GM23338 (cell line): ENCODE measurements around the gene PRSS23.

Experiments used
- CREB1 ChIP-seq: fragments of 250-450 bp; sonication (Bioruptor Pico); IDR thresholded peaks from 2 replicates; pipeline ENCODE4 v1.5.0; 2020; ENCODE audit warnings: low read depth, mild to moderate bottlenecking, moderate library complexity
- CTCF ChIP-seq, 2 experiments: fragments of 200-600 bp in 1 of 2; sonication (generic) in 1 of 2; conservative IDR thresholded peaks; 2 replicates each; pipeline versions ENCODE4 v1.5.1 to v1.6.1; 2016 to 2017; ENCODE audit warnings: antibody characterized with exemption in 2 of 2, low read depth in 2 of 2, mild to moderate bottlenecking in 2 of 2, moderate library complexity in 1 of 2
- ETS1 ChIP-seq: IDR thresholded peaks from 2 replicates; pipeline ENCODE4 v1.6.1; 2016; ENCODE audit warnings: antibody characterized with exemption
- EZH2 ChIP-seq: fragments of 200-600 bp; sonication (generic); IDR thresholded peaks from one replicate; pipeline ENCODE4 v1.8.0; 2017; ENCODE audit warnings: antibody characterized with exemption, mild to moderate bottlenecking, low read depth; ENCODE audit not compliant: unreplicated experiment
- JUNB ChIP-seq: IDR thresholded peaks from one replicate; pipeline ENCODE4 v1.6.1; 2016; ENCODE audit warnings: antibody characterized with exemption; ENCODE audit not compliant: unreplicated experiment
- POLR2AphosphoS5 ChIP-seq: IDR thresholded peaks from 2 replicates; pipeline ENCODE4 v1.6.1; 2016; ENCODE audit warnings: antibody characterized with exemption, low read depth

GRCh38 chr11:86802601-86803051 lies 2.3 kb downstream of the PRSS23 start:
- TF ChIP-seq EZH2 (no peak), POLR2AphosphoS5 (no peak), CTCF (conservative IDR thresholded peaks at IDR 0.05; ENCODE audit: low read depth in 2 of 2) (peak; percentile 55), JUNB (no peak), CREB1 (CRISPR knock-in tag) (no peak), ETS1 (no peak)
